A204.1 (cell line): Measurements from ENCODE around the gene ABCC5.
"Not testable (repeated sequence)": the region's sequence is repeated elsewhere in the genome, so short reads cannot be mapped to it uniquely, and the experiment has no call there.

Experiments used
- FAIRE-seq: peaks from 2 replicates; lab custom pipeline; 2012; peaks lifted over from hg19 to GRCh38; lab: Jason Lieb, UNC

Gene ABCC5

DNA sequence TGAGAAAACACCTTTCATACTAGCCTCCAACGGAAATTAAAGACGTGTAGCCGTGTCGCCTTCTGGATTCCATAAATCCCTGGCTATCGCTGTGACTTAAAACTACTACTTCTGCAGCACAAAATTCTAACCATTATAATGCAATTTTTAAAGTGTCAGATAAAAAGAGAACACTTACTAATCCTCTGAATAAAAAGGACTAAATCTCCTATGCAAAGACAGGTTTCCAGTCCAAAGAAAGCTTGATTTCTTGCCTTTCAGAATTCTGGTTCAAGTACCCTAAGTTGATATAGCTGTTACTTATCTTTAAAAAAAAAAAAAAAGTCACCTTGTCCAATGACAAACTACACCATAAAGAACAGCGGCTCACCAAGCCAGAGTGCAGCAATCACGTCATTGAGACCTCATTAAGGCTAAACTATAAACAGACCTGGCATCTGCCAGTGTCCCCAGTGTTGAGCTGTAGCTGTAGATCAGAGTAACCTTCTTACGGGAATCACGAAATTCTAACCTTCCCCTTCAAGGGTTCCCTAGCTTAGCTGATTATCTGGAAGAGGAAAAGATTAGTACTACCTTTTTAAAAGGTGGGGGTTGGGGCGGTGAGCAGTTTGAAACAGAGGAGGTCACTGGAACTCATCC, 2.2 kb downstream of the ABCC5 start:
- FAIRE-seq, result no peak

DNA sequence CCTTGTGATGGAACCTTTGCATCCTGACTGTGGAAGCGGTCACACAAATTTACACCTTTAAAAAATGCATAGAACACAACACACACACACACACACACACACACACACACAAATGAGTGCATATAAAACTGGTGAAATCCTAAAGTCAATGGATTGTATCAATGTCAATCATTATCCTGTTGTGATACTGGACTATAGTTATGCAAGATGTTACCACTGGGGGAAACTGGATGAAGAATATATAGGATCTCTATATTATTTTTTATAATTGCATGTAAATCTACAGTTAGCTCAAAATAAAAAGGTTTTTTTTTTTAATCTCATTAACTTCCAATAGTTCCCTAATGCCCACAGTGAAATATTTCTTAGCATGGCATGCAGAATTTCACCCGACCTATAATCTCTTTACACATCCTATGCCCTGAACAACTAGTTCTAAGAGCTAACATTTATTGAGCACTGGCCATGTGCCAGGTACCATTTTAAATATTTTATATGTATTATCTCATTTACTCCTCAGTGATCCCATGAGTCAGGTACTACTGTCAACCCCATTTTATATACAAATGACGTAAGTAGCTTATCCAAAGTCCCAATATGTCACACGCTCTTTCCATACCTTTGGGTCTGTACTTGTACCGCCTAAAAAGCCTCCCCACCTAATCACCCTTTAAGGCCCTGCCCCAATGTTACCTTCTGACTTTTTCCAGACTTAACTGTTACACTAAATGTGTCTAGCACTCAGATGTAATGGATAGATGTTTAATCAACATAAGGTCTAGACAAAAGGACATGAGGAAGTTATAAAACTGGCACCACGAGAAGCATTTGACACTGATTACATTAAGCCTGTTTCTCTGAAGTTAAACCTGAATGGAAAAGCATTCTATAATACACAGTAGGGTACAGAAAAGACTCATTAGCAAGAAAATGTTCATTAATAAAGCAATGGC, 5.5 kb downstream of the ABCC5 start:
- no peak for FAIRE-seq

DNA sequence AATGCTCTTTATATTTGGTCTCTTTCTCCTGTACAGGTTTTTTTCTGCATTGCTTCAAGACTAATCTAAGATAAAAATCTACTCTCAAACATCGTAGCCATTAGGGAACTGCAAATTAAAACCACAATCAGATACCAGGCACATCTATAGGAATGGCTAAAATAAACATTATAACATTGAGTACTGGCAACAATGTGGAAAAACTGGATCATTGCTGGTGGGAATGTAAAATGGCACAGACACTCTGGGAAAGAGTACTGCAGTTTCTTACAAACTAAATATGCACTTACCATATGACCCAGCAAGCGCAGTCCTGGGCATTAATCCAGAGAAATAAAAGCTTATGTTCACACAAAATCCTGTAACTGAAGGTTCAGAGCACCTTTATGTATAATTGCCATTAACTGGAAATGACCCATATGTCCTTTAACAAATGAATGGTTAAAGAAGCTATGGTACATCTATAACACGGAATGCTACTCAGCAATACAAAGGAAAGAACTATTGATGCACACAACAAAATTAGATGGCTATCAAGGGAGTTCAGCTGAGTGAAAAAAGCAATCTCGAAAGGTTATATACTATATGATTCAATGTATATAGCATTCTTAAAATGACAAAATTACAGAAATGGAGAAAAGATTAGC, 6.3 kb downstream of the ABCC5 start:
- FAIRE-seq, result no peak

GRCh38 chr3:184008161-184008560, 9.5 kb downstream of the ABCC5 start:
- FAIRE-seq, result no peak

DNA sequence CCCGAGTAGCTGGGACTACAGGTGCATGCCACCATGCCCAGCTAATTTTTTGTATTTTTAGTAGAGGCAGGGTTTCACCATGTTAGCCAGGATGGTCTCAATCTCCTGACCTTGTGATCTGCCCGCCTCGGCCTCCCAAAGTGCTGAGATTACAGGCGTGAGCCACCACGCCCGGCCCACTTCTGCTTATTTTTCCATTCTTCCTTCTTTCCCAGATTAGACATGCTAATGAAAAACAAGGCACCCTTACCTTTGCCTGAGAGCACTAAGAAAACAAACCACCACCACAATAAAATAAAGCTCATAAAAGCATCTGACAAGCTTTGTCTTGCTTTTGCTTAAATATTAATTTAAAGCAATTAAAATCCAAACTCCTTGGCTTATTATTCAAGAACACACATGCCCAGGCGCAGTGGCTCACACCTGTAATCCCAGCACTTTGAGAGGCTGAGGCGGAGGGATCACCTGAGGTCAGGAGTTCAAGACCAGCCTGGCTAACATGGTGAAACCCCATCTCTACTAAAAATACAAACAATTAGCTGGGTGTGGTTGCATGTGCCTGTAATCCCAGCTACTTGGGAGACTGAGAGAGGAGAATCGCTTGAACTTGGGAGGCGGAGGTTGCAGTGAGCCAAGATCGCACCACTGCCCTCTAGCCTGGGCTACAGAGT, 10.4 kb downstream of the ABCC5 start:
- FAIRE-seq, result not testable (repeated sequence)

DNA sequence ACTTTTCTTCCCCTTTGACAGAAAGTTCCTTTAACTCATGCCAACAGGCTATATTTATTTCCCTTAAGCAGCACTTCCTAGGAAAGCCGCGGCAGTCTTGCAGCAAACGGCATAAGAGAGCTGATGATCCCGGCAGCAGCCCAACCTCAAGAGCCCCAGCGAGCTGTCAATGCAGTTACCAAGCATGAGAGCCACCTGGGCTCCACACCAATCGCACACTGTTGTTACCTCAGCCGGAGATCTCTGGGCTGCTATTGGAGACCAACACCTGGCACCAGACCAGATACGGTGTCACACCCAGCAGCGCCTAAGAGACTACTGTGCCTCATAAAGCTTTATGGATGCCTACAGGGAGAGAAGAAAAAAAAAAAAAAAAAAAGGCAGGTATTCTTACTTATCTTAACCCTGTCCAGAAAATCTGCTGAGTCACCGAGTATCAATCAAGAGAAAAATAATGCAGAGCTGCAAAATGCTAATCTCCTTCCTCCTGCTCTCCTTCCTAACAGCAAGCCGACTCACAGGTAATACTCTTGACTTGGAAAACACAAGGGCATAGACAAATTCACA, 11.7 kb downstream of the ABCC5 start:
- no peak for FAIRE-seq

DNA sequence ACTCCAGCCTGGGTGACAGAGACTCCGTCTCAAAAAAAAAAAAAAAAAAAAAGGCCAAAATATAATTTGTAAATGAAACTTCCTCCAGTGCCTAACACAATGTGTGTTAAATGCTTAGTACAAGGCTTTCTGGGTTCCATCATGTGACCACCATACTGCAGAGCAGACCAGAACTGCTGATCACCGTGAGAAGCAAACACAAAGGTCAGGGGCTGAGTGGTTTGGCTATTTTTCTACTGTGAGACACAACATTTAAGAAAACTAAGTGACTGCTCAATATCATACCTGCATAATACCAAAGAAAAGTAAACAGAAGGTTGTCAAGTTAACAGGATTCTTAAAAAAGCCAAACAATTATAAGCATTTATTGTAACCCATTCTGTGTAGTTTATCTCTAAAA, 13.2 kb downstream of the ABCC5 start:
- FAIRE-seq, result no peak

DNA sequence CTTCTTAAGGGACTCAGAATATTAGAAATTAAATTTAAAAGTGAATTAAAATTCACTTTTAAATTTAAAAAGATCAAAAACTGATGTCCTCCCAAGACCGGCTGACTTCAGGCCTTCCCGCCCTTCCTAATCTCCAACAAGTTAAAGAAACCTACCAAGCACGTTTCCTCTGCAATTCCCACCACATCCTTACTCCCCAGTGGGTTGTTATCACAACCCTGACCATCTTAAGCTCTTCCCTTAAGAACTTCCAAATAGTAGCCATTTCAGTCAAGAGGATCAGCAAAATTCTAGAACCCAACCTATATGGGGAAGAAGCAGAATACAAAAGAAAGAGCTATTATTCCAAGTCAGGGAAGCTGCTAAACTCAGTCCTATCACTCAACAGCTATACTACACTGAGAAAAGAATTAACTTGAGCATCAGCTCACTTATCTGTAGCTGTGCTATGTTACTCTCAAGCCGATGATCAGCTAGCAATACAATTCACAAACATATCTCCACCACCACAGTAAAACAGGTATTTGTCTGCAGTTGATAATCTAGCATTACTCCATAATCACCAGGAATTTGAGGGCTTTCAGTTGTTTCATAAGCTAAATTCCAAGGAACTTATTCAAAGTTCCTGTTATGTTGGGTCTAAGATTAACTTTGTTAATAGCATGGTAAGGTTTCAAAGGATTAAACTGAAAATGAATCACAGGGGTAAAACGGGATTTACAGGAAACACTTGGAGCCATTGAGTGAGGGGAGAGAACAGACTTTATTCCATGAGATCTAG, 14.3 kb downstream of the ABCC5 start:
- no peak for FAIRE-seq

DNA sequence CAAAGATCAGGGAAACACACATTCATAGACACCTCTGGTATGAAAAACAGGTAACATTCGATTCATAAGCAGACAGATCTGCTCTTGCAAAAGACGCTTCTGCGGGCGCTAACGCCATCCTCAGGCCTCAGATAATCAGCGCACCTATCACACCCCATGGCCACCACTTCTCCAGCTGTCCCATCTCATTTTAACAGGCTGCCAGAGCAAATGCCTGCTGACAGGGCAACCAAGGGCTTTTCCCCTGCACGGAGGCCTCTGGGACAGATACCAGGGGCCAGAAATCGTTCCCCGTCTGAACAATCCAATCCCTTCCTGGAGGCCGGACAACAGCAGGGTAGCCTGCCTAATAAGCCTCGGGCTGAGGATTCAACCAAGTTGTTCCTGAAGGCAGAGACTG, 15.2 kb downstream of the ABCC5 start:
- FAIRE-seq, result no peak

DNA sequence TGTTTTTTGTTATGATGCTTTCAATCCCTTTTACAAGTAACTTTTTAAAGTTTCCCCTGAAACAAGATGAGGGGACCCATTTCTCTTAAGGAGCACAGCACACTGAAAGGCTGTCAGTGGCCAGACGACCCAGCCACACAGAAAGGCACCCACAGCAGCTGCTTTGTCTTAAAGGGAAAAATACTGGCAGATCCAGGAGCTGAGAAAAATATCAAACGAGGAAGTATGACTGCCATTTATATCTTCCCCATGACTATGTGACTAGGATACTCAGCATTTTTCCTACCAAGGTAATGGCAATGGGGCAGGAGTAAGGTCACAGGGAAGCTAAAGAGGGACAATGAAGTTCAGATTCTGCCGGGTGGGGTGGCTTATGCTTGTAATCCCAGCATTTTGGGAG, 15.9 kb downstream of the ABCC5 start:
- no peak for FAIRE-seq

- FAIRE-seq, result no peak
These were observed 26.3 kb downstream of the ABCC5 start for GRCh38 chr3:183991403-183991802.

DNA sequence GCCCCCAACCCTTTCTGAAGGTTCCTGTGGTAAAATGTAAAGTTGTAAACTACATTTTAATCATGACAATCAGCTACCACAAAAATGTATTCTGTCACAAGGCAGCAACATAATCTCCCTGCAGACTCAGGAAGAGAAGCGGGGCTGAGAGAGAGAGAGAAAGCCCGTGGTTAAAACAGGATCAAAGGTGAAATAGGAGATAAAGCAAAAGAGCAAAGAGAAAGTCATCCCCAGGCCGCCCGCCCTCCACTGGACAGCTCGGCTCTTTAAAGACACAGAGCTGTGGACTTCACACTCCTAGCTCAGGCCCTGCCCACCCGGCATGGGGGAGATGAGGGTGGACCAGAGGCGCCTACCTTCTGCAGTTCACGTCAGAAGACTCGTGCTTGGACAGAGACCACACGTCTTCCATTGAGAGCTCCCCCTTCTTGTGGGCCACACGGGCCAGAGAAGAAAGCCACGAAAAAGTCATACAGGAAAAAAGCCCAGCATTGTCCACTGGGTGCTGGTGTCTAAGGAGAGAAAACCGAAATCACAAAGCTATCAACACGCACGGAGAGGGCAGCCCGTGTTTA, 29.4 kb downstream of the ABCC5 start:
- no peak for FAIRE-seq

DNA sequence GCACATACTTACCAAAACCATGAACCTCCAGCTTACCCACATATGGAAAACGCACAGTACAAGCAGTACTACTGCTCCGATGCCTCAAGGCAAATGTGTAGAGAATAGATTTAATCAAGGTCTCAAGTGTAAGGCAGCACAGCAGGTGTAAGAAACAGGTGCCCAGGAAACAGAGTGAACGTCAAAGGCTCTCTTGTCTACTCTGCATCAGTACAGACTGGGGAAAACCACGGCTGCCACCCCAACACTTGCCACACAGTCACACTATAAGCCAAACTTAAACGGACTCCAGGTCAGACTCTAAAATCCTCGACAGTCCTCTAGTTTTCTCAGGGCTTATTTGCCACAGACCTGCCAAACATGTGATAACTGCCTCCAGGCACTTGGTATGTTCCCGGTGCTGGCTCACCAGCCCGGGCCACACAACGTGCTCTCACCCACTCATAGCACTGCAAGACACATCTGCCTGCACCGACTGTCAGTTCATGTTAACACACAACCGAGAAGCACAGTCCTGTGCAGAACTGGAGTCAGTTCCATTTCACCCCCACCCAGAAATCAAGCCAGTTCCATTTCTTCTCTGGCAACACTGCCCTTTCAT, 30.6 kb downstream of the ABCC5 start:
- FAIRE-seq, result no peak

DNA sequence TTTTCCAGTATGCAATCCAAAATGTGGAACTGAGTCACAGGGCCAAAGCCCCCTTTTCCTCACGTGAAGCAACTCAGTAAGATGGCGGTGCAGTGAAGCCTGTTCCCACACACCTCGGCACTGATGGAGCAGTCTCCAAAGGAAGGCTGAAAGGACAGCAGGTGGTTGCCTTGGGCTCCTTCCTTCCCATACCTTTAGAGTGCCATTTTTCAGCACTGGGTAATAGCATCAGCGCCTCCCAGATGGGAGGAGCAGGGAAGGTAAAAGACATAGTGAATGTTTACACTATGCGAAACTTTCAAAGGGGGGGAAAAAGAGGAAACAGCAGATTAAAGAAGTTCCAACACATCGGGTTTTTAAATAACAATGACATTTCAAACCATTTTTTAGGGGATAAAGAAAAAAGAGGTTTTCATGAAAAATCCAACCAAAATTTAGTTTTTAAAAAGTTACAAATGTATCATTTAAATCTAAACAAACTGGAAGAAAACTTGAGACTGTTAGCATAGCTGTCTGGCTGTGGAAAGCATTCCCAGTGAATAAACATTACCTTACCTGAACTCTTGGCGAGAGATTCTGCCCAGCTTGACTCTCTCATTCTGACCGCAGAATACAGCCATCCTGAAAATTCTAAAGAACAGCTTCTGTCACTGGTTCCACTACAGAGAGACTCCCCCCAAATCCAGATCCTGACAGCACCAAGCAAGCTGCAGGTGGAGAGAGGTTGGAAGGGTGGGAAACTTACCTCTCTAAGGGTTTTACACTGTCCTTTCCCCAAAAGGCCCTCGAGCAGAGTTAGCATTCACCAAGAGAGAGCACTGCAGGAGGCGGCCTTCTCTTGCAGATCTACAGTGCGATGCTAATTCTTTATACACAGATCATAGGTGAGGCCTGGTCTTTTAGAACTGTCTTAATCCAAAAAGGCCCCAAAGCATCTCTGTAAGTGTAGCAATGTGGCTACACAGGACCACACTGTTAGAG, 32.6 kb downstream of the ABCC5 start:
- no peak for FAIRE-seq

DNA sequence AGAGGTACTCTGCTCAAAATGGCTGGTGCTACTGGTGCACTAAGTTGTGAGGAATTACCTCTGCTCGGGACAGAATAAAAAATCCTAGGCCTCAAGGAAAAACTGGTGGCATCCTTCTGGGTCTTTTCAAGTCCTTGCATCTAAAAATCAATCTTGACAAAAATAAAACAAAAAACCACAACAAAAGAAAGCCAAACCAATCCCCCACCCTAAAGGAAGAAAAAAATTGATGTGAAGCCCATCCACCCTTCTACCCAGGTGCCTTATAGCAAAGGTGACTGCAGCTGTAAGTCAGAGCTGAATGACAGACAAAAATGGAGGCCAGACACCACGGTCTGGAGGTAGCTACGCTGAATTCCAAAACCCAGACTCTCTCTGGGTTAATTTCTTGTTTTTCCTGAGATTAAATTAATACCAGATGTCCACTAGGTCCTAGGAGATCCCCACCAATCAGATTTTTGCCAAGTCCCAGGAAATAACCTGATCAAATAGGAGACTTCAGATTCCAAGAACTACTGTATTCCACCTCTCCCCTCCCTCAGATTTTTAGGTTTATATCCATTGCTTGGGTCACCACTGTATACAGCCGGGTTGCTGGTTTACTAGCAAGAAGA, 33.5 kb downstream of the ABCC5 start:
- FAIRE-seq, result no peak

GRCh38 chr3:183981990-183982644, 35.6 kb downstream of the ABCC5 start:
- FAIRE-seq, result no peak

GRCh38 chr3:183980403-183980802, 37.3 kb downstream of the ABCC5 start:
- FAIRE-seq, result no peak

GRCh38 chr3:183975981-183976662, 41.6 kb downstream of the ABCC5 start:
- FAIRE-seq, result no peak
